CD4-positive, alpha-beta T cell treated with Interleukin-15 for 4 hours (primary cell): ENCODE data around the gene HACL1.

Experiments
- DNase-seq: peaks from one replicate; pipeline ENCODE4 v3.0.0-alpha.2; 2020; ENCODE audit warnings: low spot score

Gene HACL1

DNA sequence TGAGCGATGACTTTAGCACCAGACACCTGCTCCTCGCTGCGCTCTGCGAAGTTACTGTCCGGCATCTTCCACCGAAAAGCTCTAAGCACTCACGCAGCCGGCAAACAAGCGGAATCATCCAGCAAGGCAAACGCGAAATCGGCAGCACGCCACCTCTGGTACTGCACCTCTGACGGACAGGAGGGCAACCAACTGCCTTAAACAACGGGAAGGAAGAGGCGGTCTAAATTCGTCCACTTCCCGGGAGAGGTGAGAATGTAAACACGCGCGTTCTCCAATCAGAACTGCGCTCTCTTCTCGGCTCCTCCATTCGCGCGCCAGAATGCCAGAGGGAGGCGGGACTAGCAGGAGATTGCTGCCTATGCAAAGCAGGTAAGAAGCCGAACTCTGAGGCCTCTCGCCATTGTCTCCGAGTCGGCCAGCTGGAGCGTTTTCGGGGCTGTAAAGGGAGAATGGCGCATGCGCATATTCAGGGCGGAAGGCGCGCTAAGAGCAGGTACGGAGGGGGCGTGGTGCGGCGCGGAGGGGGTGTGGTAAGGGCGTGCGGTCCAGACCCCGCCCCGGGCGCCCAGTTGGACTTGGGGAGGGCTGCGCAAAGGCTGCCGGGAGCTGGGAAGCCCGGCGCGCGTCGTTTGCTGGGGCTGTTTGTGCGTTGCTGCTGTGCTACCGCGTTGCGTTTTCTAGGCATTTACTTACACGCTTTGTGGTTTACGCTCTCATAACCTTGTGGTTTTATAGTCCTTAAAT, at the start of gene HACL1, which contains the start of gene BTD:
Gene HACL1 (minus strand): TSS at position 171 of the 747 bp plus-strand sequence. CDS start 106 bp downstream, at position 65.
Gene BTD (plus strand): TSS at position 347 of the 747 bp plus-strand sequence. CDS start 33,695 bp downstream, outside the sequence.
- peak; percentile 98 for DNase-seq

DNA sequence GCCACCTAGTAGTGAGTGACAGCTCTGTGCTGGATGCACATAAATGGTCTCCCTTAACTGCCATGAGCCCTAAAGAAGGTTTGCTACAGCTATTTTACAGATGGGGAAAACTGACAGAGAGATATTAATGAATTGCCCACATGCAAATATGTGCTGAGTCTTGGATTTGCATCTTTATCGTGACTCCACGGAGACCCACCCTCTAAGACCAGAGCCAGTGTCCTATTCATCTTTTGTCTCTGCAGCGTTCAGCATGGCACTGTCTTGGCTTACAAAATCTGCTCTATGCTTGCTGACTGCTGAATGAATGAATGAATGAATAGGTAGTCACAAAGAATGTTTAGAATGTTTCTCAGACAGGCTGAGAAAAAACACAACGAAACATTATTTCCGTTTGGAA, 48.5 kb upstream of the HACL1 start:
- DNase-seq, result no peak

DNA sequence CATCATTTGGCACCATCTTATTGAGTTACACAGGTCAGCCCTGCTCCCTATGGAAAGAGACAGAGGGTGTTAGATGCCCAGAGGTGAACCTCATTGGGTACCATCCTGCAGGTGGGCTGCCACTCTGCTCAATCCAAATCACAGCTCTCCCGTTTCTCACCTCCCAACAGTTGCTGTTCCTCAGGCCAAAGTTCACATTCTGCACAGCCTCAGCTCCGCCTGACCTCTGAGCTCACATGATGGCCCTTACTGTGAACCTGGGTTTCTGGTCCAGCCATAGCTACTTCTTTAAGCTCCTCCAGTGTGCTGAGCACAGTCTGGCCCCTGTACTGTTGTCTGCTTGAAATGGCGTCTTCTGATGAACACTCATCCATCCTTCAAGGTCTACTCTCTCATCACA, 48.0 kb upstream of the HACL1 start:
- DNase-seq, result no peak

DNA sequence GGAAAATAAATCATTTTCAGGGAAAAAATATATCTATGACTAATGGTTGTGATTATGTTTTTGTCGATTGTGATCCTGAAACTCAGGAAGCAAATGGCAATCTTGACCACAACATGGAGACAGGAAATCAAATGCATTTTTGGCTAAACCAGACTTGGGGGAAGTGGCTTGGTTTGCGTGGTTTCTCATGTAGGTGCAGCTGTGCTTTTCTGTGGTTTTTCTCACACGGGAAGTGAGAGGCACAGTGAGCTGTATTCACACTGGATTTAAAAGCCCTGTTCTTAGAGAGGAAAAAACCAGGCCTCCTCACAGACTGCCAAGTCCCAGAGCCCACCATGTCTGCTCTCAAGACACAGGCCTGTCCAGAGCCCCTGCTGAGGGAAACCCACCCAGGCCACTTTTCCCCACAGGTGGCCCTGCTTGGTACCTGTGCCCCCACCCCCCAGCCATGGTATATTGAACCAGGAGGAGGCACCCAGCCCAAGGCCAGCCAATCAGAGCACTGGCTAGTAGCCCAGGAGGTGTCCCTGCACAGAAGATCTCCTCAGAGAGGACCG, 46.3 kb upstream of the HACL1 start:
- peak; percentile 77 for DNase-seq

DNA sequence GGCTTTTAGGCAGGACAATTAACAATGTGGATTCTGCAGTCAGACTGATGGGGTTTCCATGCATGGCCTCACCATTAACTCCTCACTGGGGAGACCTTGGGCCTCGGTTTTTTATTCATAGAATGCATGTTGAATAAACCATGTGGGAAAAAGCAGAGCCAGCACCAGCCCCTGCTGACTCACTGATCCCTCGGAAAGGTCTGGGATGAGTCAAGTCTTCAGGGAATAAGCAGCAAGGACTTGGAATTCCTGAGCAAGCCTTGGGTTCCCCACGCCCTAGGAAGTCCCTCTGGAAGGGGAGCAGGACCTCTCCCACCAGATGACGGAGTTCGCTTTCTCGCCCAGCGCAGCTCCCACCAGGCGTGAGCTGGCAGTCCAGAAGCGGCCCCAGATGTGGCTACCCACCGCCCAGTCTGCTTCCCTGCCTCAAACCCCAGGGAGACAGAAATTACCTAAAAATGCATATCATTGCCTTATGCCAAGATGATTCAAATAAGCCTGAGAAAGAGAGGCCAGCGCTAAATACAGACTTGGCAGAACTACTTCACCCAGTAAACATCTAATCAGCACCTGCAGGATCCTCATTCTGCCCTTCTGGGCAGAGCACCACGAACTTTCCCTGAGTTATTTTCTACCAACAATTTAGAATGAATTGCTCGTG, 45.6 kb upstream of the HACL1 start:
- no peak for DNase-seq

DNA sequence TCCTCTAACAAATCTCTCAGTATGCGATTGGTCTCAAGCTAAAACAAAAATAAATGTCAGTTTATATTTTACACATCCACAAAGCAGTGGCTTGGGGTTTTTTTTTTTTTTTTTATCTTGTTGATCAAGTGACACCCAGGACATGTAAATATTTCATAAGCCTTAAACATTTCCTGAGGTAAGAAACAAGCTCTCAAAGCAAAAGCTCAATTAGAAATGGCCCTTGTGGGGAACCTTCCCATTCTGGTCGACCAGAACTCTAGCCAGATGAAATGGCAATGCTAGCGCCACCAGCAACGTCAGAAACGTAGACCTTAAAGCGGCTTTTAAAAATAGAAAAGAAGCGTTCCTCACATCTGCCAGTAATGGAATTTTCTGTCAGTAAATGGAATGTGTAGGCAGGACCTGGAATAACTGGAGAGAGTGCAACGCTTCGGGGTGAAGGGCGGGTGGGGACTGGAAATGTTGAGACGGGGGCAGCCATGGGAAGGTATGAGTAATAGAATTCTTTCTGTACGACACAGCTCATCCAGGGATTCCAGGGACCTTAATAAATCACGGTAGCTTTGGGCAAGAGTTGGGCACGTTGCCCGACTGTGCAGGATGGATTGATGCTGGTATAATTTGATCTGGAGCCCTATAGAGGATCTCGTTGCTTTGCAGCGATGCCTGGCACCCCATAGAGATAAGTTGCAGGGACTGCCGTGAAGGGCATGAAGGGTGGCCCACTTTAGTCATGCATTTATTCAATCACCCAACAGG, 44.6 kb upstream of the HACL1 start:
- no peak for DNase-seq

DNA sequence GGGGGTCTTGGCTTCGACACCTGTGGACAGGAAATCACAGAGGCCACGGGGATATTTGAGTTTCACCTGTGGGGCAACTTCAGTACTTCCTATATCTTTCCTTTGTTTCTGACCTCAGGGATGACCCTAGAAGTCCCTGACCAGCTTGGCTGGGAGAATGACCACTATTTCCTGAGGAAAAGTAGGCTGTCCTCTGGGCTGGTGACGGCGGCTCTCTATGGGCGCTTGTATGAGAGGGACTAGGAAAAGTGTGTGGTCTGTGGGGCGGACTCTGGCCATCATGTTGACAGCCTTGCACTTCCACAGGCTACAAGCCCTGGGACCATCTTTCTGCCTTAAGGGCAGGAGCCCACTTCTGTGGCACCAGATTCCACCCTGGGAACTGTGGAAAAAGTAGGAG, 43.9 kb upstream of the HACL1 start:
- DNase-seq, result no peak

DNA sequence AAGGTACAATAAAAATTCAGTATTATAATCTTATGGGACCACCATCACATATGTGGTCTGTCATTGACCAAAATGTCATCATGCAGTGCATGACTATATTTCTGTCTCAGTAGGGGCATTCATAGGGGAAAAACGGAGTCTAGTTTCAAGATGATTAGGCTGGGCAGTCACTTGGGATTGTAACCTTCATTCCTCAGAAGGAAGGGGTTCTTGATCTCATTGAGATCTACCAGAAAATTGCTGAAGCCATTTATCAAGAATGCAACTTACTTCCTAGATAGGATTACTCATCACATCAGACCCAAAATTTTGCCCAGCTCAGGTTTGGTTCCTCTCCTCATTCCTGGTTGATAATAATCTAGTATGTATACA, 37.5 kb upstream of the HACL1 start:
- no peak for DNase-seq

DNA sequence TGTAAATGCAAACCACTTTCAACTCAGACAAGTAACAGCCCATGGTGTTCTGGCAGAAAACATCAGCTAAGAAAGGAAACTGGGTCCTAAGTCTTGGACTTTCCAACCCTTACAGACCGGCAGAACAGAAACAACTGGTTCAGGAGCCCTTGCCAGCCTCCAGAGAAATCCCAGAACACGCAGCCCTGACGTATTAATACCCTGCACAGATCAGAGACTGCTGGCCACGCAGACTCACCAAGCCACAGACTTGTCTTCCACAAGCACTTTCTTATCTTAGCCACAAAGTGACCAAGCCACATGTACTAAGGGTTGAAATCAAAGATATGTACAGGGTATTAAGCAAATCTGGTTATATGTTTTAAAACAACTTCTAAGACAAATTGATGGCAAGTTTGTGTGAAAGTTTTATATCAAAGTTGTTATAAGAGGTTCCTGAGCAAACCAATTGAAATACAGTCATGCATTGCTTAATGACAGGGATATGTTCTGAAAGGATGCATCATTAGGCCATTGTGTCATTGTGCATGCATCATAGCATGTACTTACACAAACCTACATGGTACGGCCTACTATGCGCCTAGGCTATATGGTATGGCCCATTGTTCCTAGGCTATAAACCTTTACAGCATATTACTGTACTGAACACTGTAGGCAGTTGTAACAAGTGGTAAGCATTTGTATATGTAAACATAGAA, 37.0 kb upstream of the HACL1 start:
- no peak for DNase-seq

DNA sequence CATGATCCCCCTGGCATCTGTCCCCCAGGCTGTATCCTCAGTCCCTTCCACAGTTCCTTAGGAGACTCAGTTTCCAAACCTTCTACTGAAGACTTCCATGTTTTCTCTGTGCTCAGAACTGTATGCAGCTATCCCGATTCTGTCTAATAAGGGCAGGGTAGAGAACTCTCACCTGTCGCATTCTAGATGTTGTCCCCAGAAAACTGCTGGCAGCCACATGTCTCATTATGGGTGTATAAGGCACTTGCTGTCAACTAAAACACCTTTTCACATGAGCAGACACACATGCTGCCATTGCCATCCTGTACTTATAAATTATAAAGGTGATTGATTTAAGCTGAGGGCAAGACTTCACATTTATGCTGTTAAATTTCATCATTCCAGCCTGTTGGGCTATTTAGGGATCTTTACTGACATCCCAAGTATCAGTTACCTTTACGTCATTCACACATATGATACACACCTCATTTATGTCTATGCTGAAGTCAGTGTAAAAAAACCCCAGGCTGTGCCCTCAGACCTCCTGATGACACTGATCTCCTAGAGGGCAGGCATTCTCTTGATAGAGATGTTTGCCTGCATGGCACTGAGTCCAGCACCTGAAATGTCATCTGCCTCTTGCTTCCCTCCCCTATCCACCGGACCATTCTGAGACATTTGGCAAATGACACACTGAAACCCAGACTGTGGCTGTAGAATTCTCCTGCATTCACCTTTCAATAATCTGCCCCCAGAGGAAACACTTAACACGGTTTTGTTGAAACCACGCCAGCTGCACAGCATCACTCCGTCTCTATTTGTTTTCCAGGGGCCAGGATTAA, 36.0 kb upstream of the HACL1 start:
- DNase-seq, result no peak

DNA sequence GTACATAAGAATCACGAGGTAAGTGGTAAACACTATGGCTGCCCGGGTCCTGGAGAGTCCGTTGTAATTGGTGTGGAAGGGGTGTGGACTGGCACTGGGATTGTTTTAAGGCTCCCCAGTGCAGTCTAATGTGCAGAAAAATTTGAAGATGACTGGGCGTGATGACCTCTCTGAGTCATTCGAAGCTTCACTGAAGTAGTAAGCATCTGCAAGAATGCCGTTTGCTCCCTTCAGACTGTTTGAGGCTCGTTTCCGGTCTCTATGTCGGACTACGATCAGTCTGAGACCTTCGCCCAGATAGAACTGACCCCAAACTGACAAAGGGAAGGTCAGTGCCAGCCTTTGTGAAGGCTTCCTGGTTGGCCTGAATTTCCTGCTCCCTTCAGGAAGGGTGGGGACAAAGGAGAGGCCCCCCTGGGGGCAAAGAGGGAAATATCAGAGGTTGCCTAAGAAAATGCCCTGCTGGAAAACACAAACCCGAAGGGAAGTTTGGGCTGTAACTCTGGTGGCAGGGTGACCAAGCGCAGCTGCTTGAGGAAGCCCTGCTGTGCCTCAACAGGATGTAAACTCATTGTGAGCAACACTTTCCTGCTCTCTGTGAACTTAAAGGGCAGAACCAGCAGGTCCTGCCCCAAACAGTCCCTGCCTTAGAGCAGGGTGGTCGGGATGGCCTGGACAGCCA, 34.8 kb upstream of the HACL1 start:
- DNase-seq, result peak; percentile 37

DNA sequence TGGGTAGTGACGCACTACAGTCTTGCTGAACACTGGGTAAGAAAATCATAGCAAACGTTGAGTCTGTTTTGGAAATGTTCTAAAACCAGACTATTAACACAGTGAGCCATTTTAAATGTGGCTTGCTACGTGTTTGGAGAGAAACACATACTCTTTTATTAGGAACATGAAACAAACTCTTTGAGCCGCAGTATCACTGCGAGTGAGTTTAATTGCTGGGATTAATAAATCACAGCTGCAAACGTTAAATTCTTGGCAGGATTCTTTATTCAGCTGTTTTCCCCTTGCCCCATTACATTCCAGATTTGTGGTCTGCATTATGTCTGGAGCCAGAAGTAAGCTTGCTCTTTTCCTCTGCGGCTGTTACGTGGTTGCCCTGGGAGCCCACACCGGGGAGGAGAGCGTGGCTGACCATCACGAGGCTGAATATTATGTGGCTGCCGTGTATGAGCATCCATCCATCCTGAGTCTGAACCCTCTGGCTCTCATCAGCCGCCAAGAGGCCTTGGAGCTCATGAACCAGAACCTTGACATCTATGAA, 33.8 kb upstream of the HACL1 start:
- no peak for DNase-seq

DNA sequence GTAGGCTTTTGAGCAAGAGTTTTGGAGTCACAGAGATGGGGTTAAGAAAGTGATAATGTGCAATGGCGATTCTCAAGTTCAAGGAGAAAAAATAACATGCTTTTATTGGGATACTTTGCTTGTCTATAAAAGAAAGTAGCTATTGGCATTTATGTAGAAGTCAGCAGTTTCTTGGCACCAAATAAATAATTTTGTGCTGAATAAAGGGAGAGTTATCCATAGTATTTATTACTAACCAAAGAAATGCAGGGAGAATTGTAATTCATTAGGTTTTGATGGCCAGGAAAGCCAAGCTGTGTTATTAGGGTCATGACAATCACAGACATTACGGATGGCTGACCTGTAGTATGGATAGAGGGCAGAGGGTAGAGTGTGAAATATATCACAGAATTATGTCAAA, 33.3 kb upstream of the HACL1 start:
- DNase-seq, result no peak

DNA sequence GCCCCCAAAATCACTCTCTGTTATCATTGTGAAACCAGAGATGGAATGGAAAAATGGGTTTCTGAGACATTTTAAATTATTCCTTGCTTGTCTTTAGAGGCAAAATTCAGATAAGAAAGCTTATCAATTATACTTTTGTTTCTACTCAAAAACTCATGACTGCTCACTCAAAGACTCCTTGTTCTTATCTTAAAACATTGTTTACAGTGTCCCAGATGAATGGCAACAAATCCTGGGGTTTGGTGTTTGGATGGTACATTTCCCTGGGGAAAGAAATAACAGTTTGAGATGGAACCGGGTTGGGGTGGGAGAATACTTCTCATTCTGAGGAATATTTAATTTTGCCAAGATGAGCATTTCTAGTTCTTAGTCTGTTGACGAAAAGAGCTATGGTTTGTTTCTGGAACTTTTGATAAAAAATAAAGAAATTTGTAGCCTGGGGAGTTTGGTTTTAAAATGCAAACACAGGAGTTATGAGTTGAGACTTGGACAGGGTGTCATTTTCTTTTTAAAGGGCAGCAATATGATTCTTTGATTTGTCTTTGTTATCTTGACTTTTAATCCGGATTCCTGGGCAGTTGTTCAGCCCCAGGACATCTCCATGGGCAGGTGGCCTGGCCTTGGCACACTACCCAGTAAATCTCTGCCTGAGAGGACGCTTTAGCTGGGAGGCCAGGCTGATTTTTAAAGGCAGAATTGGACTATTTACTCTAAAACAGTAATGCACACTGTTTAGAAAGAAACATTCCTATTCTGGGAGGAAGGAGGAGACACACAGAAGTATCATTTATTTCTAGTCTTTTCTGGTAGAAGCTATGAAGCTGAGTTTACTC, 32.6 kb upstream of the HACL1 start:
- DNase-seq, result no peak

DNA sequence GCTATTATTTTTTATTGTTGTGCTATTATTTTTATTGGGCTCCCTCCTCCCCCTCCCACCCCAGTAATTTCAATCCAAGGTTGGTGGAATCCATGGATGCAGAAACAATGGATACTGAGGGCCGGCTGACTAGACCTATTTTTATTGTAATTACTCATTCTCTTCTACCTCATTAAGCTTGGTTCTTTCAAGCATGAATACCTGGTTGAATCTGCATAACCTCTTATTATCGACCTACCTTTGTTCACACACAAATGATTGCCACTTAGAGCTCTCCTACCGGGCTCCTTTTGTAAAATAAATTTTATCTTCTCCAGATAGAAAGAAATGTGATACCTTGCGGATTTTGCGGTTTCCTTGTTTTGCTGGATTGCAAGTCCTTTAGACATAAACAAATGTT, 31.8 kb upstream of the HACL1 start:
- no peak for DNase-seq

DNA sequence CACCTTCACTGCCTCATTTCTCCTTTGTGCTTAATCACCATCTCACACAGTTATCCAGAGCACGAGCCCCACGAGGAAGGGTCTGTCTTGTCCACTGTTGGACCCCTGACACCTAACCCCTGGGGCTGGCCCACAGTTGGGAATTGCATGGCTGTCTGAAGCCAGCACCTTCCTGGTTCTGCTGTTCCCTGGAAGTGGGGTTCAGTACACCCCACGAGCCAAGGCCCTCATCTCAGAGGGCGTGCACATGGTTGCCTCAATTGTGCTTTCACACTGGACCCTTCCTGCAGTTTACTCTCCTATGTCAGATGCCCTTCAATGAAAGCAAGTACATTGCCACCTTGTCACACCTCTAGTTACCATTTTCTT, 30.8 kb upstream of the HACL1 start:
- no peak for DNase-seq

DNA sequence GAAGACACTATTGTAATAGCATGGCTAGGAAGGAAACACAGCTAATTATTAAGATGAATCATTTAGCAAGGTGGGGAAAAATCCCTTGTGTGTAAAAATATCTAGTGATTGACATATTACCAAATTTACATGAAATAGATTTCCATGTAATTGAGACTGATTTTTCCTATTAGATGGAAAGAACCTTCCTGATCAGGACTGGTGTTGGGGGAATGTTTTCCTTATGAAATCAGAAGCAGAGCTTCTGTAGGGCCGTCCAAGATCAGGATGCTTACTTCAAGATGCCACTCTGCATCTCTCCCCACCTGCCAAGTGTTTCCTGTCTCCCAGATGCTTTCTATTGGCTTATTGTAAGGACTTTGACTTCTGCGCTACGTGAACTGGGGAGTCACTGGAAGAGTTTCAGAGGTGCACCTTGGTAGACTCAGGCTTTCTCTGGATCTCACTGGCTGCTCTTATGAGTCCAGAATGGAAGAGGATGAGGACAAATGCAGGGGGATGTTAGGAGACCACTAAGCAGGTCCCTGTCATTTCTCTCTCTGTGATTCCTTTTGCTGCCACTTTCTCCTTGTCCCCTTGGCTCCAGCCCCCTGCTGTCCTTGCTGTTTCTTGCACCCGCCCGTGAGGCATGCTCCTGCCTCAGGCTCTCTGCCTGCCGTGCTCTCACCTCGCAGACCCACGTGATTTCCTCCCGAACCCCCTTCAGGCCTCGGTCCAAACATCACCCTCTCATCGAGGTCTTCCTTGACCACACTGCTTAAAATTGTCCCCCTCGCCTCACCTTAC, 30.2 kb upstream of the HACL1 start:
- DNase-seq, result no peak

DNA sequence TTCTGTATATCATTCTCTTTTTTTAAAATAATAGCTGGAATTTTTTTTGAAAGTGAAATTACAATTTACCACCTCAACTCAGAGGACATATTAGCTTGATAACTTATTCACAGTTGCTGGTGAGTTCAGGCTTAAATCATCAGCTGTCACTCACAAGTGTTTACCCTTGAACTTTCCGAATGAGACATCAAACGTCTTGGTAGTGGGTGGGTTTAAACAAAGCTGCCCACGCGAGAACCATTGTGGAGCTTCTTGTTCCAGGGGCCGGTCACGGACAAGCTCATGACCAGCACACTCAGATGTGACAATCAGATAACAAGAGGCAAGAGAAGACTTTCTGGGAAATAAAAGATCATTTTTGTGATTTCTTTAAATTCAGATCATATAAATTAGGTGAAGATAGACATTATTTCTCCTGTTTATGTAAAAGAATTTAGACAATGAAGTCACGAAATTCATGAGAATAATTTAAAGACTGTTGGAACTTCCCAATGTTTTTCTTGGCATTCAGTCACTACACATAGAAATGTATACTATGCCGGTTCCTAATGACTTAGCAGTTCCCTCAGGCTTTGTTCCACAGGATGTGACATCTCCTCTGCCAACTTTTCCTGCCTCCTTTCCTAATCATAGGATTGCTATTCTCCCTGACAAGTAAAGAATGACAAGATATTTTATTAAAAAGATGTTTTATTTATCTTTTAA, 29.4 kb upstream of the HACL1 start:
- peak; percentile 6 for DNase-seq
